ENCODE measurements around the gene NDUFA8.
A peak's percentile ranks its signal among the peaks of the same experiment; 100 is the strongest.

The NDUFA8 gene

DNA sequence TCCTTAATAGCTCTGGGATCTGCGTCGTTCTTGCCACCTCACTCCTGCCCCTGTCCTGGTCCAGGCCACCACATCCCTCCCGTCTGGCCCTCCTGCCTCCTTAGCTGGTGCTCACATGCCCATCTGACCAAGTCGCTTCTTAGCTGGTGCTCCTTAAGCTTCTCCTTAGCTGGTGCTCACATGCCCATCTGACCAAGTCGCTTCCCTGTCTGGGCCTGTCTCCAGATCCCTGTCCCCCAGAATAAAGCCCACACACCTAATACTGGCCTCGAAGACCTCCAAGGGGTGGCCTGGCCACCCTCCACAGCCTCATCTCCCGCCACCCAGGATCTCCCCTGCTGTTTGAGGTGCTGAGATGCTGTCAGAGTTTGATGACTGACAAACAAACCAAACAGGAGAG is 35.1 kb downstream of the NDUFA8 start:
- Histone ChIP-seq H3K27ac (no peak overlapping the region), H3K4me1 (ENCODE audit: low read depth, poor library complexity, severe bottlenecking) (no peaks in the 10 kb centered on the region), H3K4me3 (IDR thresholded peaks at IDR 0.05; ENCODE audit: insufficient read depth, low read depth, low read length) (no peak overlapping the region), H3K9ac (no peak overlapping the region), H3K79me2 (ENCODE audit: insufficient read depth, low read depth) (no peaks in the 10 kb centered on the region), H4K20me1 (ENCODE audit: insufficient read depth) (no peaks in the 10 kb centered on the region), H3K27me3 (ENCODE audit: insufficient read depth, low read depth) (no peaks in the 10 kb centered on the region), H3K4me2 (no peak overlapping the region), H3K36me3 (ENCODE audit: insufficient read depth) (no peaks in the 10 kb centered on the region), H2AFZ (ENCODE audit: low read depth) (no peak overlapping the region)
- no peak for TF ChIP-seq CTCF (conservative IDR thresholded peaks at IDR 0.05; ENCODE audit: low read depth, low read length)

DNA sequence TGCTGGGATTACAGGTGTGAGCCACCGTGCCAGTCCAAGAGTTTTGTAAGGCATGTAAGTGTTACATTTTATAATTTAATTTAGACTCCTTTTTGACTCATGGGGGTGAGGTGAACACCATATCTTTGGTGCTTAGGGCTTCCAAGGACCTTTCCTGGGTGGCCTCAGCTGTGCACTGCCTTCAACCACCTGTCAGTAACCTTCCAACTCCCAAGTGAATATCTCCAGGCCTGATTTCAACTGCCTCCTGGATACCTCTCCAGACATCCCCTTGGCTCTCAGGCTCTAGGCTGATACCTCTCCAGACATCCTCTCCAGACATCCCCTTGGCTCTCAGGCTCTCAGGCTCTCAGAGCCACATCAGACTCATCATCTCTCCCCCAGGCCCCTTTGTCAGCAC is 35.5 kb downstream of the NDUFA8 start:
- no peak overlapping the region for H3K9ac ChIP-seq
- no peak overlapping the region for H3K27ac ChIP-seq
- no peaks in the 10 kb centered on the region for H3K79me2 ChIP-seq (ENCODE audit: insufficient read depth, low read depth)
- no peak overlapping the region for H2AFZ ChIP-seq (ENCODE audit: low read depth)
- no peak overlapping the region for H3K4me3 ChIP-seq (IDR thresholded peaks at IDR 0.05; ENCODE audit: insufficient read depth, low read depth, low read length)
- H4K20me1 ChIP-seq (ENCODE audit: insufficient read depth): no peaks in the 10 kb centered on the region
- no peaks in the 10 kb centered on the region for H3K27me3 ChIP-seq (ENCODE audit: insufficient read depth, low read depth)
- no peak for TF ChIP-seq CTCF (conservative IDR thresholded peaks at IDR 0.05; ENCODE audit: low read depth, low read length)
- no peak overlapping the region for H3K4me2 ChIP-seq
- no peaks in the 10 kb centered on the region for H3K4me1 ChIP-seq (ENCODE audit: low read depth, poor library complexity, severe bottlenecking)
- no peaks in the 10 kb centered on the region for H3K36me3 ChIP-seq (ENCODE audit: insufficient read depth)

GRCh38 chr9:122122903-122123632 is 36.5 kb downstream of the NDUFA8 start:
- Histone ChIP-seq H3K4me2 (no peak overlapping the region), H3K9ac (no peak overlapping the region), H3K4me3 (IDR thresholded peaks at IDR 0.05; ENCODE audit: insufficient read depth, low read depth, low read length) (no peak overlapping the region), H3K27ac (no peak overlapping the region), H2AFZ (ENCODE audit: low read depth) (no peak overlapping the region), H4K20me1 (ENCODE audit: insufficient read depth) (no peaks in the 10 kb centered on the region), H3K27me3 (ENCODE audit: insufficient read depth, low read depth) (no peaks in the 10 kb centered on the region), H3K4me1 (ENCODE audit: low read depth, poor library complexity, severe bottlenecking) (no peaks in the 10 kb centered on the region), H3K79me2 (ENCODE audit: insufficient read depth, low read depth) (no peaks in the 10 kb centered on the region), H3K36me3 (ENCODE audit: insufficient read depth) (no peaks in the 10 kb centered on the region)
- peak; percentile 92 for TF ChIP-seq CTCF (conservative IDR thresholded peaks at IDR 0.05; ENCODE audit: low read depth, low read length)

DNA sequence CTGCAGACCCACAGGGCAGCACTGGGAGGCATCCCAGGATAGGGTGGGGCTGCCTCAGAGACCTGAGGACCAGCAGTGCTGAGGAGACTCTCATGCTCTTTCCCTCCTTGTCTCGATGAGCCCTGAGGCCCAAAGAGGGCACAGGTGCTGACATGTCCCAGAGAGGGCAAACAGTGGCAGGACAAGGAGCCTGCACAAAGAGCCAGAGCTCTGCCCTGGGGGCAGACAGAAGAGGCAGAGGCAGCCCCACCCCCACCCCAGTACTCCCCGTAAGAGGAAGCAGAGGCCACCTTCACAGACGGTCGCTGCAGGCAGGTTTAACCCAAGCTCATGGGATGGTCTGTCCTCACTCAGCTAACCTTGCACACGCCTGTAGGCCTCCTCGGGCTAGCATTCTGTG is 37.1 kb downstream of the NDUFA8 start:
- Histone ChIP-seq H3K4me2 (no peak overlapping the region), H3K36me3 (ENCODE audit: insufficient read depth) (no peaks in the 10 kb centered on the region), H3K27me3 (ENCODE audit: insufficient read depth, low read depth) (no peaks in the 10 kb centered on the region), H3K4me1 (ENCODE audit: low read depth, poor library complexity, severe bottlenecking) (no peaks in the 10 kb centered on the region), H3K79me2 (ENCODE audit: insufficient read depth, low read depth) (no peaks in the 10 kb centered on the region), H3K4me3 (IDR thresholded peaks at IDR 0.05; ENCODE audit: insufficient read depth, low read depth, low read length) (no peak overlapping the region), H4K20me1 (ENCODE audit: insufficient read depth) (no peaks in the 10 kb centered on the region), H3K27ac (no peak overlapping the region), H2AFZ (ENCODE audit: low read depth) (no peak overlapping the region), H3K9ac (no peak overlapping the region)
- TF ChIP-seq CTCF (conservative IDR thresholded peaks at IDR 0.05; ENCODE audit: low read depth, low read length): no peak

All from KMS-11 (cell line).